ENCODE data around the gene FAM25G.
"Not testable (repeated sequence)": the region's sequence is repeated elsewhere in the genome, so short reads cannot be mapped to it uniquely, and the experiment has no call there.

DNA sequence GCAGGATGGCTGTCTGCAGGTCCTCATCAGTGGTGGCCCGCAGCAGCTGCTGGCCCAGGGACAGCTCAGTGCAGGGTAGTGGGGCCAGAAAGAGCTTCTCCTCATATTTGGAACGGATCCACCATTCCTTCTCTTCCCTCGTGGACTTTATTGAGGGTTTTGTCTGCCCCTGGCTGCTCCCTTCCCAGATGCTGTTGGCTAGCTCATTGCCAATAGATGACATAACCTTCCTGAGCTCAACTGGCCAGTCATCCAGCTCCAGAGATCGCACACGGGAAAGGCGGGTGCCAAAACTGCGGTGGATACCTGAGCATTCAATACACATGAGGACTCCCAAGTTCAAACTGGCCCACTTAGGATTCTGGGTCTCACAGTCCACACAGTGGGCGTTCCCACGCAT, 10.8 kb upstream of the FAM25G start:
- not testable (repeated sequence) for TF ChIP-seq CTCF (IDR thresholded peaks at IDR 0.05; ENCODE audit: low read length); EZH2 (optimal IDR thresholded peaks at IDR 0.05; ENCODE audit: low read depth, low read length)
